H9 (cell line): ENCODE results near the gene KIAA1586. TPM values are rescaled to one million over a fixed set of nuclear protein-coding genes. Genes with fewer than 3 reads are reported as not detected.

Source experiments
- DNase-seq: peaks from one replicate; pipeline ENCODE4 v3.0.0-alpha.2; 2017
- H2AFZ ChIP-seq: one replicate; pipeline ENCODE4 v1.6.1; 2013; ENCODE audit warnings: mild to moderate bottlenecking, low read length, control low read depth, moderate library complexity
- H2AK5ac ChIP-seq: 2 replicates; pipeline ENCODE4 v1.6.1; 2013; ENCODE audit warnings: low read length, control low read depth, mixed read lengths; ENCODE audit not compliant: insufficient read length
- H2BK120ac ChIP-seq: one replicate; pipeline ENCODE4 v1.6.1; 2013; ENCODE audit warnings: low read depth, mild to moderate bottlenecking, low read length, control low read depth, inconsistent platforms; ENCODE audit not compliant: poor library complexity, severe bottlenecking
- H2BK12ac ChIP-seq: 2 replicates; pipeline ENCODE4 v1.6.1; 2013; ENCODE audit warnings: low read length, control low read depth, mixed read lengths, low read depth; ENCODE audit not compliant: insufficient read length
- H2BK15ac ChIP-seq: 2 replicates; pipeline ENCODE4 v1.6.1; 2013; ENCODE audit warnings: low read depth, low read length, control low read depth
- H2BK20ac ChIP-seq: one replicate; pipeline ENCODE4 v1.6.1; 2013; ENCODE audit warnings: low read depth, mild to moderate bottlenecking, low read length, control low read depth, inconsistent platforms; ENCODE audit not compliant: poor library complexity, severe bottlenecking
- H2BK5ac ChIP-seq: 2 replicates; pipeline ENCODE4 v1.6.1; 2013; ENCODE audit warnings: low read length, control low read depth, mixed read lengths; ENCODE audit not compliant: insufficient read length
- H3K14ac ChIP-seq: 2 replicates; pipeline ENCODE4 v1.6.1; 2013; ENCODE audit warnings: low read length, control low read depth; ENCODE audit not compliant: insufficient read depth
- H3K18ac ChIP-seq: 2 replicates; pipeline ENCODE4 v1.6.1; 2013; ENCODE audit warnings: low read depth, mild to moderate bottlenecking, mixed read lengths, low read length, control low read depth; ENCODE audit not compliant: insufficient read length
- H3K23ac ChIP-seq: 2 replicates; pipeline ENCODE4 v1.6.1; 2013; ENCODE audit warnings: low read length, control low read depth, mixed read lengths, low read depth; ENCODE audit not compliant: insufficient read length
- H3K23me2 ChIP-seq: 2 replicates; pipeline ENCODE4 v1.6.1; 2013; ENCODE audit warnings: low read depth, mild to moderate bottlenecking, mixed read lengths, low read length, control low read depth; ENCODE audit not compliant: insufficient read length, poor library complexity, severe bottlenecking
- H3K27ac ChIP-seq: 2 replicates; pipeline ENCODE4 v1.5.1; 2013; ENCODE audit warnings: low read length, control low read depth, mixed read lengths, low read depth; ENCODE audit not compliant: insufficient read length
- H3K27me3 ChIP-seq: 2 replicates; pipeline ENCODE4 v1.6.1; 2013; ENCODE audit warnings: low read length, control low read depth, inconsistent platforms; ENCODE audit not compliant: insufficient read depth
- H3K4ac ChIP-seq: 2 replicates; pipeline ENCODE4 v1.6.1; 2013; ENCODE audit warnings: low read depth, mild to moderate bottlenecking, control low read depth, inconsistent platforms, low read length, moderate library complexity
- H3K4me1 ChIP-seq: 2 replicates; pipeline ENCODE4 v1.6.1; 2013; ENCODE audit warnings: low read length, control low read depth, inconsistent platforms; ENCODE audit not compliant: insufficient read depth
- H3K4me2 ChIP-seq: 2 replicates; pipeline ENCODE4 v1.6.1; 2013; ENCODE audit warnings: low read length, control low read depth, mixed read lengths; ENCODE audit not compliant: insufficient read length, insufficient read depth
- H3K56ac ChIP-seq: 2 replicates; pipeline ENCODE4 v1.6.1; 2013; ENCODE audit warnings: low read depth, mild to moderate bottlenecking, mixed read lengths, low read length, control low read depth; ENCODE audit not compliant: insufficient read length
- H3K79me1 ChIP-seq: 2 replicates; pipeline ENCODE4 v1.6.1; 2013; ENCODE audit warnings: low read depth, mild to moderate bottlenecking, moderate library complexity, low read length, control low read depth, inconsistent platforms; ENCODE audit not compliant: insufficient read depth, poor library complexity, severe bottlenecking
- H3K79me2 ChIP-seq: 2 replicates; pipeline ENCODE4 v1.6.1; 2013; ENCODE audit warnings: low read length, control low read depth, inconsistent platforms; ENCODE audit not compliant: insufficient read depth
- H3K9ac ChIP-seq: 2 replicates; pipeline ENCODE4 v1.6.1; 2013; ENCODE audit warnings: low read length, control low read depth, mixed read lengths; ENCODE audit not compliant: insufficient read length; ENCODE audit errors: extremely low read depth
- H3K9me3 ChIP-seq: one replicate; pipeline ENCODE4 v1.6.1; 2013; ENCODE audit warnings: low read depth, low read length, inconsistent platforms; ENCODE audit not compliant: control insufficient read depth
- H3T11ph ChIP-seq: one replicate; pipeline ENCODE4 v1.6.1; 2013; ENCODE audit warnings: mild to moderate bottlenecking, low read length, control low read depth, inconsistent platforms
- H4K20me1 ChIP-seq: one replicate; pipeline ENCODE4 v1.6.1; 2013; ENCODE audit not compliant: control insufficient read depth, insufficient read length, insufficient read depth
- H4K5ac ChIP-seq: 2 replicates; pipeline ENCODE4 v1.6.1; 2013; ENCODE audit warnings: low read depth, mild to moderate bottlenecking, mixed read lengths, low read length, control low read depth; ENCODE audit not compliant: insufficient read length
- H4K8ac ChIP-seq: replicated peaks from 2 replicates; pipeline ENCODE4 v1.6.1; 2013; ENCODE audit warnings: low read length, control low read depth, mixed read lengths, low read depth; ENCODE audit not compliant: insufficient read length
- H4K91ac ChIP-seq: 2 replicates; pipeline ENCODE4 v1.6.1; 2013; ENCODE audit warnings: low read depth, mild to moderate bottlenecking, moderate library complexity, mixed read lengths, low read length, control low read depth; ENCODE audit not compliant: insufficient read length
- H3K27ac Mint-ChIP-seq, 3 experiments: 2 replicates in 2 of 3; 3 replicates in 1 of 3; pipeline ENCODE4 v1.8.0; 2020 to 2021; ENCODE audit warnings: mixed read lengths in 3 of 3, mild to moderate bottlenecking in 1 of 3, moderate library complexity in 1 of 3
- H3K27me3 Mint-ChIP-seq: 2 replicates; pipeline ENCODE4 v1.8.0; 2021; ENCODE audit warnings: low read depth, mild to moderate bottlenecking, moderate library complexity, mixed read lengths
- H3K36me3 Mint-ChIP-seq, 3 experiments: 2 replicates in 2 of 3; 3 replicates in 1 of 3; pipeline ENCODE4 v1.8.0; 2020 to 2021; ENCODE audit warnings: low read depth in 3 of 3, mixed read lengths in 3 of 3; ENCODE audit not compliant: insufficient read depth in 1 of 3
- H3K4me1 Mint-ChIP-seq, 2 experiments: 2 replicates each; pipeline ENCODE4 v1.8.0; 2020; ENCODE audit warnings: mixed read lengths in 2 of 2
- H3K4me3 Mint-ChIP-seq, 2 experiments: 2 replicates in 1 of 2; 3 replicates in 1 of 2; pipeline ENCODE4 v1.8.0; 2020 to 2021; ENCODE audit warnings: mild to moderate bottlenecking in 2 of 2, mixed read lengths in 2 of 2, moderate library complexity in 1 of 2
- H3K9me3 Mint-ChIP-seq, 2 experiments: 2 replicates in 1 of 2; 3 replicates in 1 of 2; pipeline ENCODE4 v1.8.0; 2020; ENCODE audit warnings: mild to moderate bottlenecking in 2 of 2, mixed read lengths in 2 of 2, moderate library complexity in 1 of 2
- CTCF ChIP-seq: fragments of 200-600 bp; sonication (generic); conservative IDR thresholded peaks from 3 replicates; pipeline ENCODE4 v1.8.0; 2021; ENCODE audit warnings: antibody characterized with exemption, mild to moderate bottlenecking
- WGBS: extraction: QIAGEN DNeasy Blood & Tissue Kit; methylation state at CpG from one replicate; pipeline ENCODE4 v1.1.7; 2013; ENCODE audit warnings: missing lambda C conversion rate, low lambda C conversion rate, mixed read lengths; ENCODE audit not compliant: insufficient read length; ENCODE audit errors: extremely low coverage; 5-methylcytosine and 5-hydroxymethylcytosine counted together
- total RNA-seq: library from RNA; stranded (reverse); gene quantifications from 2 replicates; pipeline ENCODE4 v1.2.1, GENCODE V29; 2021

Gene KIAA1586
- total RNA-seq, 1 experiment from 2014 or later: 33.3 TPM

DNA sequence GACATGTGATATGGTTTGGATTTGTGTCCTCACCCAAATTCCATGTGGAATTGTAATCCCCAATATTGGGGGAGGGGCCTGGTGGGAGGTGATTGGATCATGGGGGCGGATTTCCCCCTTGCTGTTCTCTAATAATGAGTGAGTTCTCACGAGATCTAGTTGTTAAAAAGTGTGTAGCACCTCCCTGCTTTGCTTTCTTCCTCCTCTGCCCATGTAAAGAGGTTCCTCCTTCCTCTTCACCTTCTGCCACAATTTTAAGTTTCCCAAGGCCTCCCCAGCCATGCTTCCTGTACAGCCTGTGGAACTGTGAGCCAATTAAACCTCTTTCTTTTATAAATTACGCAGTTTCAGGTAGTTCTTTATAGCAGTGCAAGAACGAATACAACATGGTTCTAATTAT, 41.4 kb downstream of the KIAA1586 start:
- no peak overlapping the region for H3K23ac ChIP-seq
- no peak overlapping the region for H3K4me2 ChIP-seq
- H4K91ac ChIP-seq: no peak overlapping the region
- H3K9me3 ChIP-seq: no peaks in the 10 kb centered on the region
- WGBS: no CpG with 5 or more reads among the region's 4 CpGs
- H3K27ac ChIP-seq: no peak overlapping the region
- no peak overlapping the region for H2BK20ac ChIP-seq
- H3K4me1 Mint-ChIP-seq: peaks cover 27 to 32% of the 10 kb centered on the region in 2 experiments
- H4K5ac ChIP-seq: no peak overlapping the region
- no peak overlapping the region for H3K14ac ChIP-seq
- peaks cover 10 to 16% (median 14%) of the 10 kb centered on the region in 3 experiments; a peak in 6 of 7 replicates for H3K36me3 Mint-ChIP-seq
- H4K8ac ChIP-seq: no peak overlapping the region
- no peaks in the 10 kb centered on the region for H3K27me3 Mint-ChIP-seq
- peak overlapping the region in 2 of 3 experiments; percentile 12 to 25; a peak in 2 of 7 replicates for H3K27ac Mint-ChIP-seq
- H4K20me1 ChIP-seq: no peaks in the 10 kb centered on the region
- H3K9me3 Mint-ChIP-seq: no peaks in the 10 kb centered on the region
- H3K4me3 Mint-ChIP-seq: no peak overlapping the region
- no peak overlapping the region for H3K4ac ChIP-seq
- no peak overlapping the region for H2AFZ ChIP-seq
- no peak overlapping the region for H3K56ac ChIP-seq
- H3T11ph ChIP-seq: no peak overlapping the region
- no peak overlapping the region for H3K18ac ChIP-seq
- no peak overlapping the region for H2BK15ac ChIP-seq
- DNase-seq: no peak
- H3K9ac ChIP-seq: no peak overlapping the region
- peaks cover 3% of the 10 kb centered on the region for H3K23me2 ChIP-seq
- no peak overlapping the region for H2BK5ac ChIP-seq
- H3K4me1 ChIP-seq: no peaks in the 10 kb centered on the region
- H2BK12ac ChIP-seq: no peak overlapping the region
- H3K79me1 ChIP-seq: no peaks in the 10 kb centered on the region
- H2AK5ac ChIP-seq: no peak overlapping the region
- H2BK120ac ChIP-seq: no peak overlapping the region
- TF ChIP-seq CTCF: no peak
- peaks cover 1% of the 10 kb centered on the region; the same call in 1 of the 2 replicates for H3K79me2 ChIP-seq
- H3K27me3 ChIP-seq: no peaks in the 10 kb centered on the region
